Measurements from ENCODE around the gene MCTP1.
A peak's percentile ranks its signal among the peaks of the same experiment; 100 is the strongest.

MCTP1 gene

GRCh38 chr5:94775088-94775487, 509.8 kb downstream of the MCTP1 start:
- TF ChIP-seq JUND (IDR thresholded peaks at IDR 0.05; ENCODE audit: low read depth): no peak
- DNase-seq (ENCODE audit: low read depth in 1 of 2, low spot score in 1 of 2): no peak
- in situ Hi-C loops (cut with HindIII; ENCODE audit: low pct_unique_long_range_greater_than_20kb, low sequenced_read_pairs): no loop called here

- no peak for TF ChIP-seq JUND (IDR thresholded peaks at IDR 0.05; ENCODE audit: low read depth)
- in situ Hi-C loops (cut with HindIII; ENCODE audit: low pct_unique_long_range_greater_than_20kb, low sequenced_read_pairs): no loop called here
- DNase-seq (ENCODE audit: low read depth in 1 of 2, low spot score in 1 of 2): no peak
These were observed 513.2 kb downstream of the MCTP1 start for GRCh38 chr5:94771742-94772141.

GRCh38 chr5:94769996-94770395, 514.9 kb downstream of the MCTP1 start:
- TF ChIP-seq JUND (IDR thresholded peaks at IDR 0.05; ENCODE audit: low read depth): no peak
- in situ Hi-C loops (cut with HindIII; ENCODE audit: low pct_unique_long_range_greater_than_20kb, low sequenced_read_pairs): no loop called here
- DNase-seq (ENCODE audit: low read depth in 1 of 2, low spot score in 1 of 2): no peak

- DNase-seq (ENCODE audit: low read depth in 1 of 2, low spot score in 1 of 2): no peak
- no peak for TF ChIP-seq JUND (IDR thresholded peaks at IDR 0.05; ENCODE audit: low read depth)
- in situ Hi-C loops (cut with HindIII; ENCODE audit: low pct_unique_long_range_greater_than_20kb, low sequenced_read_pairs): no loop called here
These were observed 523.1 kb downstream of the MCTP1 start for GRCh38 chr5:94761786-94762185.

- no peak for DNase-seq (ENCODE audit: low read depth in 1 of 2, low spot score in 1 of 2)
- no peak for TF ChIP-seq JUND (IDR thresholded peaks at IDR 0.05; ENCODE audit: low read depth)
- in situ Hi-C loops (cut with HindIII; ENCODE audit: low pct_unique_long_range_greater_than_20kb, low sequenced_read_pairs): no loop called here
These were observed 523.8 kb downstream of the MCTP1 start for GRCh38 chr5:94761055-94761454.

- TF ChIP-seq JUND (IDR thresholded peaks at IDR 0.05; ENCODE audit: low read depth): no peak
- in situ Hi-C loops (cut with HindIII; ENCODE audit: low pct_unique_long_range_greater_than_20kb, low sequenced_read_pairs): no loop called here
- DNase-seq (ENCODE audit: low read depth in 1 of 2, low spot score in 1 of 2): no peak
These were observed 524.9 kb downstream of the MCTP1 start for GRCh38 chr5:94759961-94760360.

- TF ChIP-seq JUND (IDR thresholded peaks at IDR 0.05; ENCODE audit: low read depth): no peak
- no peak for DNase-seq (ENCODE audit: low read depth in 1 of 2, low spot score in 1 of 2)
- in situ Hi-C loops (cut with HindIII; ENCODE audit: low pct_unique_long_range_greater_than_20kb, low sequenced_read_pairs): no loop called here
These were observed 525.9 kb downstream of the MCTP1 start for GRCh38 chr5:94759022-94759421.

- in situ Hi-C loops (cut with HindIII; ENCODE audit: low pct_unique_long_range_greater_than_20kb, low sequenced_read_pairs): no loop called here
- peak in 1 of 2 experiments; percentile 41 for DNase-seq (ENCODE audit: low read depth in 1 of 2, low spot score in 1 of 2)
- no peak for TF ChIP-seq JUND (IDR thresholded peaks at IDR 0.05; ENCODE audit: low read depth)
These were observed 530.1 kb downstream of the MCTP1 start for GRCh38 chr5:94754824-94755223.

- DNase-seq (ENCODE audit: low read depth in 1 of 2, low spot score in 1 of 2): peak in 1 of 2 experiments; percentile 10
- in situ Hi-C loops (cut with HindIII; ENCODE audit: low pct_unique_long_range_greater_than_20kb, low sequenced_read_pairs): no loop called here
- TF ChIP-seq JUND (IDR thresholded peaks at IDR 0.05; ENCODE audit: low read depth): no peak
These were observed 533.4 kb downstream of the MCTP1 start for GRCh38 chr5:94751460-94751859.

GRCh38 chr5:94750681-94751080, 534.2 kb downstream of the MCTP1 start:
- no peak for DNase-seq (ENCODE audit: low read depth in 1 of 2, low spot score in 1 of 2)
- in situ Hi-C loops (cut with HindIII; ENCODE audit: low pct_unique_long_range_greater_than_20kb, low sequenced_read_pairs): no loop called here
- TF ChIP-seq JUND (IDR thresholded peaks at IDR 0.05; ENCODE audit: low read depth): no peak

- no peak for DNase-seq (ENCODE audit: low read depth in 1 of 2, low spot score in 1 of 2)
- in situ Hi-C loops (cut with HindIII; ENCODE audit: low pct_unique_long_range_greater_than_20kb, low sequenced_read_pairs): no loop called here
- no peak for TF ChIP-seq JUND (IDR thresholded peaks at IDR 0.05; ENCODE audit: low read depth)
These were observed 535.9 kb downstream of the MCTP1 start for GRCh38 chr5:94749042-94749441.

- TF ChIP-seq JUND (IDR thresholded peaks at IDR 0.05; ENCODE audit: low read depth): no peak
- no peak for DNase-seq (ENCODE audit: low read depth in 1 of 2, low spot score in 1 of 2)
- in situ Hi-C loops (cut with HindIII; ENCODE audit: low pct_unique_long_range_greater_than_20kb, low sequenced_read_pairs): no loop called here
These were observed 536.7 kb downstream of the MCTP1 start for GRCh38 chr5:94748212-94748611.

- no peak for TF ChIP-seq JUND (IDR thresholded peaks at IDR 0.05; ENCODE audit: low read depth)
- DNase-seq (ENCODE audit: low read depth in 1 of 2, low spot score in 1 of 2): no peak
- in situ Hi-C loops (cut with HindIII; ENCODE audit: low pct_unique_long_range_greater_than_20kb, low sequenced_read_pairs): no loop called here
These were observed 537.5 kb downstream of the MCTP1 start for GRCh38 chr5:94747371-94747770.

GRCh38 chr5:94746731-94747124, 538.2 kb downstream of the MCTP1 start:
- TF ChIP-seq JUND (IDR thresholded peaks at IDR 0.05; ENCODE audit: low read depth): no peak
- in situ Hi-C loops (cut with HindIII; ENCODE audit: low pct_unique_long_range_greater_than_20kb, low sequenced_read_pairs): no loop called here
- no peak for DNase-seq (ENCODE audit: low read depth in 1 of 2, low spot score in 1 of 2)
